Omental fat pad (tissue), 4 donors: ENCODE results near the gene ARHGEF5. TPM values are rescaled to one million over a fixed set of nuclear protein-coding genes. Genes with fewer than 3 reads are reported as not detected.

Experiments
- ATAC-seq: fragments of 150-250 bp; one replicate; pipeline ENCODE4 v1.9.1; 2016; ENCODE audit warnings: mild to moderate bottlenecking, moderate library complexity; ENCODE audit not compliant: low FRiP score
- DNase-seq: peaks from one replicate; pipeline ENCODE4 v3.0.0-alpha.2; 2019; ENCODE audit warnings: low spot score
- CTCF ChIP-seq, 3 donors: fragments of 450-650 bp; IDR thresholded peaks; one replicate each; pipeline ENCODE4 v1.5.1; 2016 to 2017; ENCODE audit warnings: antibody characterized with exemption in 3 of 3, mild to moderate bottlenecking in 3 of 3, moderate library complexity in 2 of 3
- total RNA-seq, 4 donors: library from RNA; depleted of rRNA; stranded (reverse); fragments of >200 nt; gene quantifications; one replicate each; pipeline ENCODE4 v1.1.0, GENCODE V29; 2016

ARHGEF5 gene
- total RNA-seq, 4 donors from 2014 or later = 6.6 to 21.3 (median 9.7) TPM

DNA sequence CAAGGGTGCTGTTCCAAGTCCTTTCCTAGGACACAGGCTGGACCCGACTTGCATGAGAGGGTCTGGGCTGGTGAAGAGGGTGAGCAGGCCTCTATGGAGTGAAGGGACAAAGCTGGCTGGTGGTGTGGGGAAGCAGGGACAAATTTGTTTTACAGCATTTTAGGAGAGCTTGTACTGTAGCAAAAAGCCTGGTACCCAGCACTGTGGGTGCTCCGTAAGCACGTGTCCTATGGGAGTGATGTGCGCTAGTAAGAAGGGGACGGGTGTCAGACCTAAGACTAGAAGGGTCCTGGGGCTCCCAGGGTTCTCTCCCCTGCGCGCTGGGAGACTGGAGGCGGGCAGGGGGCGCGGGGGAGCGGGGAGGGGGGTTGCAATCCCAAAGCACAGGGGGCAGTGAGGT lies 47.9 kb downstream of the ARHGEF5 start:
- DNase-seq (no peak), ATAC-seq (no peak)
- TF ChIP-seq CTCF (IDR thresholded peaks at IDR 0.05) = no peak

- TF ChIP-seq CTCF (IDR thresholded peaks at IDR 0.05) = no peak
- ATAC-seq (no peak), DNase-seq (no peak)
Measured at GRCh38 chr7:144403649-144404061, 48.5 kb downstream of the ARHGEF5 start, which contains the start of gene NOBOX. TSS of gene NOBOX (minus strand) at chr7:144403693.

GRCh38 chr7:144404946-144405345 lies 49.7 kb downstream of the ARHGEF5 start:
- no peak for TF ChIP-seq CTCF (IDR thresholded peaks at IDR 0.05)
- ATAC-seq = no peak
- no peak for DNase-seq

GRCh38 chr7:144407266-144407931 lies 52.2 kb downstream of the ARHGEF5 start:
- ATAC-seq = no peak
- no peak for DNase-seq
- TF ChIP-seq CTCF (IDR thresholded peaks at IDR 0.05) = no peak

- ATAC-seq (no peak), DNase-seq (no peak)
- no peak for TF ChIP-seq CTCF (IDR thresholded peaks at IDR 0.05)
Measured at GRCh38 chr7:144408121-144408520, 52.9 kb downstream of the ARHGEF5 start.

DNA sequence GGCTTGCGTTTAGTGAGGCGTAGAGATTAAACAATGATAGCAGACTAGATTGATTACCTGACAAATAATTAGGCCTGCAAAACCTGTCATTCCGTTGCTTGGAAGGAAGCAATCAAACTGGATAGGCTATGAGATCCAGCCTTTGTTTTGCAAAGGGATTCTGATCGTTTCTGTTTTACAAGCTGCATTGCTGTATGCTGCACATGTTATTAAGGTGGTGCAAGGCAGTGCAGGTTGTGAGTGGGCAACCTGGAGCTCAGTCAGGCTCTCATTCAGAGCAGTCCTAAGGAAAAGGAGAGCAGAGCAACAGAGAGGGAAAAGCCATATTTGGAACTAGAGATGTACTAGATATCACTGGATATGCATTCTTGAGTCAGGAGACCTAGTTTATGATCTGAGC lies 55.2 kb downstream of the ARHGEF5 start:
- ATAC-seq (no peak), DNase-seq (no peak)
- no peak for TF ChIP-seq CTCF (IDR thresholded peaks at IDR 0.05)

- TF ChIP-seq CTCF (IDR thresholded peaks at IDR 0.05) = no peak
- no peak for ATAC-seq
- DNase-seq = no peak
Measured at GRCh38 chr7:144414815-144415214, 59.6 kb downstream of the ARHGEF5 start.
